Peyer's patch (tissue), 4 donors: ENCODE measurements around the gene MTA3.

Experiments
- CTCF ChIP-seq, 6 experiments: fragments of 450-650 bp in 4 of 6; fragments of 200-600 bp in 2 of 6; sonication (generic) in 1 of 6; IDR thresholded peaks; one replicate each; pipeline ENCODE4 v1.5.1; 2017 to 2019; ENCODE audit warnings: antibody characterized with exemption in 6 of 6, mild to moderate bottlenecking in 3 of 6, moderate library complexity in 1 of 6
- POLR2A ChIP-seq, 2 donors: fragments of 450-650 bp; IDR thresholded peaks; one replicate each; pipeline ENCODE4 v1.5.1; 2017; ENCODE audit warnings: antibody characterized with exemption in 2 of 2, mild to moderate bottlenecking in 2 of 2, moderate library complexity in 2 of 2

- no peak for TF ChIP-seq POLR2A (IDR thresholded peaks at IDR 0.05)
- TF ChIP-seq CTCF (IDR thresholded peaks at IDR 0.05) = no peak
Observed at GRCh38 chr2:42706836-42707235, 138.4 kb downstream of the MTA3 start.
